ENCODE results near the gene EPS8L2. TPM values are rescaled to one million over a fixed set of nuclear protein-coding genes. Genes with fewer than 3 reads are reported as not detected.
"Not testable (repeated sequence)": the region's sequence is repeated elsewhere in the genome, so short reads cannot be mapped to it uniquely, and the experiment has no call there.

EPS8L2 gene
- total RNA-seq, 1 donor from 2014 or later = 155 TPM

DNA sequence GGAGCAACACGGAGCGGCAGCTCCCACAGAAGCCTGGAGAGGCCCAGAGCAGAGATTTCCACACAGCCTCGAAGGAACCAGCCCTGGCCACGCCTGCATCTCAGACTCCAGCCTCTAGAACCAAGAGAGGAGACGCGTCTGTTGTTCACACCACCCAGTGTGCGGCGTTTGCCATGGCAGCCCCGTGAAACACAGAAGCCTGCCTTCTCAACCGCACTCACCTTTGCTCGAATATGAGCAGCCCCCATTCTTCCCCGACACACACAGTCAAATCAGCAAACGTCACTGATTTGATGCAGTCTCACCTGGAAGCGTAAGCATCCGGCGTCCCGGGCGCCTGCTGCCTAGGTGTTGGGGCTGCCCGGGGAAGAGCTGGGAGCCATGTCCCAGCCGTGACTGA is 27.0 kb downstream of the EPS8L2 start:
- H3K27me3 ChIP-seq = no peaks in the 10 kb centered on the region
- H3K27ac ChIP-seq = no peak overlapping the region
- TF ChIP-seq, protein P1, sequence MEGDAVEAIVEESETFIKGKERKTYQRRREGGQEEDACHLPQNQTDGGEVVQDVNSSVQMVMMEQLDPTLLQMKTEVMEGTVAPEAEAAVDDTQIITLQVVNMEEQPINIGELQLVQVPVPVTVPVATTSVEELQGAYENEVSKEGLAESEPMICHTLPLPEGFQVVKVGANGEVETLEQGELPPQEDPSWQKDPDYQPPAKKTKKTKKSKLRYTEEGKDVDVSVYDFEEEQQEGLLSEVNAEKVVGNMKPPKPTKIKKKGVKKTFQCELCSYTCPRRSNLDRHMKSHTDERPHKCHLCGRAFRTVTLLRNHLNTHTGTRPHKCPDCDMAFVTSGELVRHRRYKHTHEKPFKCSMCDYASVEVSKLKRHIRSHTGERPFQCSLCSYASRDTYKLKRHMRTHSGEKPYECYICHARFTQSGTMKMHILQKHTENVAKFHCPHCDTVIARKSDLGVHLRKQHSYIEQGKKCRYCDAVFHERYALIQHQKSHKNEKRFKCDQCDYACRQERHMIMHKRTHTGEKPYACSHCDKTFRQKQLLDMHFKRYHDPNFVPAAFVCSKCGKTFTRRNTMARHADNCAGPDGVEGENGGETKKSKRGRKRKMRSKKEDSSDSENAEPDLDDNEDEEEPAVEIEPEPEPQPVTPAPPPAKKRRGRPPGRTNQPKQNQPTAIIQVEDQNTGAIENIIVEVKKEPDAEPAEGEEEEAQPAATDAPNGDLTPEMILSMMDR (IDR thresholded peaks at IDR 0.05) = no peak
- H3K9me3 ChIP-seq = no peaks in the 10 kb centered on the region
- peaks cover 2% of the 10 kb centered on the region for H3K4me1 ChIP-seq
- no peaks in the 10 kb centered on the region for H3K36me3 ChIP-seq
- no peak overlapping the region for H3K4me3 ChIP-seq
- ATAC-seq (no peak), DNase-seq (no peak)
- intact Hi-C loops (cut with DNase I) = no loop called here

- H3K4me3 ChIP-seq; H3K9me3 ChIP-seq; ATAC-seq; intact Hi-C loops (cut with DNase I); H3K27me3 ChIP-seq; DNase-seq; H3K27ac ChIP-seq; H3K4me1 ChIP-seq; H3K36me3 ChIP-seq: not testable (repeated sequence)
These were observed 28.5 kb downstream of the EPS8L2 start for GRCh38 chr11:734541-734940.

GRCh38 chr11:737366-737765 is 31.3 kb downstream of the EPS8L2 start:
- ATAC-seq (no peak), DNase-seq (no peak)

DNA sequence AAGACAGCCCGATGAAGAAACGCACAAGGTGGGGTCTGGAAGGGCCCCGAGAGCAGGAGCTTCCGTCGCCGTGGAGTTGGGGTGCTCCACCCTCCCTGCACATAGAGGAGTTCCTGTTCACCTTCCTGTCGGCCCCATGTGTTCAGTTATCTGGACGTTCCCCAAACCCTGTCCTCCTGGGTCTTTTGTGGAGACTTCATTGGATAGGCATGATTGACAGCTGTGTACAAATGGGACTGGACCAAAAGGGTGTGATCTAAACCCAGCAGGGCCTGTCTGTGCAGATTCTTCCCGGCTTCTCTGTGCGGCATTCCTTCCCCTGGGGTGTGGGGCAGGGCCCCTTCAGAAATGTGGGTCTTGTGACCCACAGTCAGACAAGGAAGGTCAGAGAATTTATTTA is 31.9 kb downstream of the EPS8L2 start:
- ATAC-seq = peak; percentile 70

More at GRCh38 chr11:737366-737765, 31.3 kb downstream of the EPS8L2 start:
- no peaks in the 10 kb centered on the region for H3K4me1 ChIP-seq
- H3K4me3 ChIP-seq = no peak overlapping the region
- intact Hi-C loops (cut with DNase I) = no loop called here
- H3K27ac ChIP-seq = no peak overlapping the region
- H3K27me3 ChIP-seq = no peaks in the 10 kb centered on the region
- H3K9me3 ChIP-seq = no peaks in the 10 kb centered on the region
- TF ChIP-seq, protein P1 (IDR thresholded peaks at IDR 0.05) = no peak
- no peaks in the 10 kb centered on the region for H3K36me3 ChIP-seq

DNA sequence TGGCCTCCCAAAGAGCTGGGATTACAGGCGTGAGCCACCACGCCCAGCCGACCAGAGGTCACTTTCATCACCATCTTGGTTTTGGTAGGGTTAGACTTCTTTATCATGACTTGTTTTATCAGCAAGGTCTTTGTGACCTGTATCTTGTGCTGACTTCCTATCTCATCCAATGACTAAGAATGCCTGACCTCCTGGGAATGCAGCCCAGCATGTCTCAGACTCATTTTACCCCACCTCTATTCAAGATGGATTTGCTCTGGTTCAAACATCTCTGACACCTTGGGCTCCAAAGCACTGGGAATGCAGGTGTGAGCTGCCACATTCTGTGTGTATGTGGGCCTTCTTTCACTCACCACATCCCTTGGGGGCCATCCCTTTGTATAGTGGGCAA is 36.1 kb downstream of the EPS8L2 start:
- H3K4me3 ChIP-seq = no peak overlapping the region
- no peak for ATAC-seq
- intact Hi-C loops (cut with DNase I) = no loop called here
- H3K4me1 ChIP-seq = peaks cover 7% of the 10 kb centered on the region
- no peaks in the 10 kb centered on the region for H3K9me3 ChIP-seq
- H3K36me3 ChIP-seq = no peaks in the 10 kb centered on the region
- TF ChIP-seq, protein P1 (IDR thresholded peaks at IDR 0.05) = no peak
- no peak for DNase-seq
- no peaks in the 10 kb centered on the region for H3K27me3 ChIP-seq
- H3K27ac ChIP-seq = no peak overlapping the region

More for the DNA sequence above, 31.9 kb downstream of the EPS8L2 start:
- H3K27ac ChIP-seq; intact Hi-C loops (cut with DNase I); DNase-seq; H3K4me1 ChIP-seq; H3K27me3 ChIP-seq; H3K9me3 ChIP-seq; H3K4me3 ChIP-seq; H3K36me3 ChIP-seq: not testable (repeated sequence)

GRCh38 chr11:742571-743201 is 36.7 kb downstream of the EPS8L2 start:
- Histone ChIP-seq H3K36me3 (no peaks in the 10 kb centered on the region), H3K4me3 (no peak overlapping the region), H3K9me3 (no peaks in the 10 kb centered on the region), H3K27me3 (no peaks in the 10 kb centered on the region), H3K27ac (no peak overlapping the region), H3K4me1 (peaks cover 7% of the 10 kb centered on the region)
- TF ChIP-seq, protein P1 (IDR thresholded peaks at IDR 0.05) = no peak
- no peak for DNase-seq
- intact Hi-C loops (cut with DNase I) = no loop called here
- ATAC-seq = no peak

- intact Hi-C loops (cut with DNase I) = no loop called here
- TF ChIP-seq, protein P1 (IDR thresholded peaks at IDR 0.05) = no peak
- Histone ChIP-seq H3K36me3 (no peaks in the 10 kb centered on the region), H3K27ac (no peak overlapping the region), H3K4me1 (peaks cover 25% of the 10 kb centered on the region), H3K27me3 (no peaks in the 10 kb centered on the region), H3K4me3 (no peak overlapping the region), H3K9me3 (no peaks in the 10 kb centered on the region)
- no peak for ATAC-seq
- no peak for DNase-seq
These were observed 39.4 kb downstream of the EPS8L2 start for GRCh38 chr11:745428-745827.
